RWPE1 (cell line): ENCODE results near the gene RDH13.
A peak's percentile ranks its signal among the peaks of the same experiment; 100 is the strongest.

Source experiments
- CTCF ChIA-PET: fragments of 350-600 bp; sonication (Branson Sonifier 250); formaldehyde crosslinking; extraction: SDS; loops from one replicate; lab custom pipeline; 2021; lab: Yijun Ruan, JAX
- POLR2A ChIA-PET: fragments of 400-600 bp; formaldehyde crosslinking; extraction: SDS; loops from one replicate; lab custom pipeline; 2020; ENCODE audit warnings: antibody characterized with exemption; ENCODE audit not compliant: low non-redundant PET; lab: Yijun Ruan, JAX
- DNase-seq: peaks from one replicate; pipeline ENCODE4 v3.0.0; 2012; ENCODE audit warnings: low spot score
- H3K27ac ChIP-seq: fragments of 450-650 bp; 2 replicates; pipeline ENCODE4 v1.5.1; 2017
- CTCF ChIP-seq: fragments of 450-650 bp; conservative IDR thresholded peaks from 2 replicates; pipeline ENCODE4 v1.5.1; 2017; ENCODE audit warnings: low read depth, mild to moderate bottlenecking

Gene RDH13

GRCh38 chr19:55097864-55098715 is 35.1 kb upstream of the RDH13 start:
- POLR2A ChIA-PET = no interaction called here
- no peak overlapping the region for H3K27ac ChIP-seq
- TF ChIP-seq CTCF = no peak
- no peak for DNase-seq
- CTCF ChIA-PET = interaction anchor here (0.6 kb wide), 1 partner anchor 483 kb away, joined by 3 read pairs; no protein-coding TSS in a partner anchor

- CTCF ChIA-PET = interaction anchor here (0.5 kb wide), 1 partner anchor 11 kb away, joined by 3 read pairs; no protein-coding TSS in a partner anchor
These were observed 33.2 kb upstream of the RDH13 start for GRCh38 chr19:55096061-55096701.

GRCh38 chr19:55095260-55096060 is 32.5 kb upstream of the RDH13 start:
- ChIA-PET CTCF (no interaction called here), POLR2A (no interaction called here)
- peak overlapping the region; percentile 21 for H3K27ac ChIP-seq
- DNase-seq = no peak
- no peak for TF ChIP-seq CTCF

More at GRCh38 chr19:55096061-55096701, 33.2 kb upstream of the RDH13 start:
- TF ChIP-seq CTCF = no peak
- DNase-seq = no peak
- H3K27ac ChIP-seq = peak overlapping the region; percentile 21
- POLR2A ChIA-PET = no interaction called here

- ChIA-PET POLR2A (no interaction called here), CTCF (no interaction called here)
- H3K27ac ChIP-seq = peak overlapping the region; percentile 21
- DNase-seq = no peak
- no peak for TF ChIP-seq CTCF
These were observed 31.7 kb upstream of the RDH13 start for GRCh38 chr19:55094456-55095259.

- DNase-seq = no peak
- no peak overlapping the region for H3K27ac ChIP-seq
- TF ChIP-seq CTCF = no peak
- CTCF ChIA-PET = no interaction called here
- POLR2A ChIA-PET = no interaction called here
These were observed 29.7 kb upstream of the RDH13 start for GRCh38 chr19:55092423-55093318.
